Lower leg skin (tissue), 4 donors: ENCODE results near the gene PDHA2. TPM values are rescaled to one million over a fixed set of nuclear protein-coding genes. Genes with fewer than 3 reads are reported as not detected.
"Not testable (repeated sequence)": the region's sequence is repeated elsewhere in the genome, so short reads cannot be mapped to it uniquely, and the experiment has no call there.

Experiments used
- DNase-seq, 2 donors: peaks; one replicate each; pipeline ENCODE4 v3.0.0-alpha.2; 2019; ENCODE audit warnings: low spot score in 2 of 2
- H3K4me3 ChIP-seq: fragments of 200-600 bp; sonication (generic); 2 replicates; pipeline ENCODE4 v1.5.1; 2017; ENCODE audit warnings: mild to moderate bottlenecking, low read depth; ENCODE audit not compliant: poor library complexity, severe bottlenecking
- POLR2A ChIP-seq, 2 donors: fragments of 450-650 bp; IDR thresholded peaks; one replicate each; pipeline ENCODE4 v1.6.1; 2016 to 2017; ENCODE audit warnings: antibody characterized with exemption in 2 of 2, mild to moderate bottlenecking in 1 of 2, moderate library complexity in 1 of 2
- WGBS, 2 donors: methylation state at CpG; one replicate each; pipeline ENCODE4 v1.1.5; 2018; 5-methylcytosine and 5-hydroxymethylcytosine counted together
- intact Hi-C: fragments of 100-400 bp; cut with DNase I; formaldehyde crosslinking; loops from one replicate; pipeline ENCODE4 v1.15.0; 2023; ENCODE audit warnings: low total_unique reads
- total RNA-seq, 4 donors: library from RNA; depleted of rRNA; stranded (reverse); fragments of >200 nt; gene quantifications; one replicate each; pipeline ENCODE4 v1.1.0, GENCODE V29; 2016
- TF ChIP-seq, protein P1 (sequence below), 3 donors: fragments of 450-650 bp; IDR thresholded peaks; one replicate each; pipeline ENCODE4 v1.5.1; 2016; ENCODE audit warnings: antibody characterized with exemption in 3 of 3, mild to moderate bottlenecking in 3 of 3, moderate library complexity in 2 of 3

PDHA2 gene
- total RNA-seq, 4 donors from 2014 or later = not detected

DNA sequence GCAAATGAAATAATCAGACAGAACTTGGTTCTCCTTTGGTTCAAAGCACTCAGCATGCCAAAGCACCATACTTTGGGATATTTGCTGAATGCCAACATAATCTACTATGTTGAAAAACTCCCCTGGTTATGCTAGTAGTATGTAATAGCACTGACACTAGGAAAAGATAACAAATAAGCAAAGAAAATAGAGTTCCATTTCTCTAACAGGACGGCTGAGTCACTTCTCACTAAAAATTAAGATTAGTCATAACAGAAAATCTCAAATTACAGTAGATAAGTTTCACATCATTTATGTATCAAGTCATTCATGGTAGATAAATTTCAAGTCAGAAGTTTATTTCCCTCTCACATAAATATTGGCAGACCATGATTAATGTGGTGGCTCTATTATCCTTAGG, 17.9 kb downstream of the PDHA2 start:
- intact Hi-C loops = no loop called here
- 69 to 71% methylated on average over 1 of the region's 1 CpG for WGBS, 2 donors
- no peak for DNase-seq
- TF ChIP-seq POLR2A (IDR thresholded peaks at IDR 0.05) = no peak
- TF ChIP-seq, protein P1, sequence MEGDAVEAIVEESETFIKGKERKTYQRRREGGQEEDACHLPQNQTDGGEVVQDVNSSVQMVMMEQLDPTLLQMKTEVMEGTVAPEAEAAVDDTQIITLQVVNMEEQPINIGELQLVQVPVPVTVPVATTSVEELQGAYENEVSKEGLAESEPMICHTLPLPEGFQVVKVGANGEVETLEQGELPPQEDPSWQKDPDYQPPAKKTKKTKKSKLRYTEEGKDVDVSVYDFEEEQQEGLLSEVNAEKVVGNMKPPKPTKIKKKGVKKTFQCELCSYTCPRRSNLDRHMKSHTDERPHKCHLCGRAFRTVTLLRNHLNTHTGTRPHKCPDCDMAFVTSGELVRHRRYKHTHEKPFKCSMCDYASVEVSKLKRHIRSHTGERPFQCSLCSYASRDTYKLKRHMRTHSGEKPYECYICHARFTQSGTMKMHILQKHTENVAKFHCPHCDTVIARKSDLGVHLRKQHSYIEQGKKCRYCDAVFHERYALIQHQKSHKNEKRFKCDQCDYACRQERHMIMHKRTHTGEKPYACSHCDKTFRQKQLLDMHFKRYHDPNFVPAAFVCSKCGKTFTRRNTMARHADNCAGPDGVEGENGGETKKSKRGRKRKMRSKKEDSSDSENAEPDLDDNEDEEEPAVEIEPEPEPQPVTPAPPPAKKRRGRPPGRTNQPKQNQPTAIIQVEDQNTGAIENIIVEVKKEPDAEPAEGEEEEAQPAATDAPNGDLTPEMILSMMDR (IDR thresholded peaks at IDR 0.05) = no peak
- no peak overlapping the region for H3K4me3 ChIP-seq

DNA sequence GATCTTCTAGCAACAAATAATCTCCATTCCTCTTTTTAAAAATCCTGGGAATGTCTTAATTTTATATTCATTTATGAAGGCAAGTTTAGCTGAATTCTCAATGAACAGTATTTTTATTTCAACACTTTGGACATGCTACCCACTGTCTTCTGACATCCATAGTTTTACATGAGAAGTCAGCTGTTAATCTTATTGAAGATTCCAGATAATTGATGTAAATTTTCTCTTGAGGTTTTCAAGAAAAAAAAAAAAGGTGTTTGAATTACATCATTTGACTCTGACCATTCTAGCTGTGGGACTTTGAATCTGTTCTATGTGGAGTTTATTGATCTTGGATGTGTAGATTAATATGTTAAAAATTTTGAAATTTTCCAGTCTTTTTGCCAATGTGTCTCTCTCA, 28.0 kb downstream of the PDHA2 start:
- DNase-seq = no peak
- TF ChIP-seq, protein P1 (IDR thresholded peaks at IDR 0.05) = no peak
- no peak for TF ChIP-seq POLR2A (IDR thresholded peaks at IDR 0.05)

DNA sequence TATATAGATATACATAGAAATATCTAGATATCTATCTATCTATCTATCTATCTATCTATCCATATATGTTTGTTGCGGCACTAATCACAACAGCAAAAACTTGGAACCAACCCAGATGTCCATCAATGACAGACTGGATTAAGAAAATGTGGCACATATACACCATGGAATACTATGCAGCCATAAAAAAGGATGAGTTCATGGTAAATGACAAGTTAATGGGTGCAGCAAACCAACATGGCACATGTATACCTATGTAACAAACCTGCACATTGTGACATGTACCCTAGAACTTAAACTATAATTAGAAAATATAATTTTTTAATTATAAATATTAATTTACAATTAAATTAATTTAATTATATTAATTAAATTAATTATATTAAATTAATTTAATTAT, 29.5 kb downstream of the PDHA2 start:
- DNase-seq, intact Hi-C loops, H3K4me3 ChIP-seq: not testable (repeated sequence)
- WGBS, 2 donors = 93 to 95% methylated on average over 1 of the region's 1 CpG

More for the DNA sequence above, 28.0 kb downstream of the PDHA2 start:
- intact Hi-C loops = no loop called here
- no peak overlapping the region for H3K4me3 ChIP-seq

DNA sequence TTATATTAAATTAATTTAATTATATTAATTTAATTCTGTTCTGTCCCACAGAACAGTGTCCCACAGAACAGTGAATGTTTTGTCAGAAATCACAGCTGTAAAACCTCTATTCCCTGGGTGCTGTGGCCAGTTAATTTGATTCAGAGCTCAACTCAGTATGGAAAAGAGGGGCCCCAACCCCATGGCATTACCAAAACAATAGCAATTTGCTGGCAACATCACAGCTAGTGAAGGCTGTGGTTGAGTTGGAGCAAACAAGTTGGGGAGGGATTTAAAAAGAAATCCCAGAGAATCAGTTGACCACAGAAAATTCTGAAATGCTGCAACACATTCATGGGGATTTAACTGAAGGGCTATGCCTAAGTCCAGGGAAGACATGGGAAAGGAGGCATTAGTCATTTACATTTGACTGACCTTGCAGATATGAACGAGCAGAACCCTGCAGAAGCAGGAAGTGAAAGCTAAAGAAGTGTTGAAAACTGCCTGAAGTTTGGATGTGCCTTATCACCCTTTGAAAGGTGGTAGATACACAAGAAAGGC, 30.1 kb downstream of the PDHA2 start:
- TF ChIP-seq, protein P1 (IDR thresholded peaks at IDR 0.05) = no peak
- TF ChIP-seq POLR2A (IDR thresholded peaks at IDR 0.05) = no peak
- DNase-seq = no peak
- intact Hi-C loops = no loop called here
- H3K4me3 ChIP-seq = no peak overlapping the region
- WGBS, 2 donors = 40 to 42% methylated on average over 1 of the region's 1 CpG

DNA sequence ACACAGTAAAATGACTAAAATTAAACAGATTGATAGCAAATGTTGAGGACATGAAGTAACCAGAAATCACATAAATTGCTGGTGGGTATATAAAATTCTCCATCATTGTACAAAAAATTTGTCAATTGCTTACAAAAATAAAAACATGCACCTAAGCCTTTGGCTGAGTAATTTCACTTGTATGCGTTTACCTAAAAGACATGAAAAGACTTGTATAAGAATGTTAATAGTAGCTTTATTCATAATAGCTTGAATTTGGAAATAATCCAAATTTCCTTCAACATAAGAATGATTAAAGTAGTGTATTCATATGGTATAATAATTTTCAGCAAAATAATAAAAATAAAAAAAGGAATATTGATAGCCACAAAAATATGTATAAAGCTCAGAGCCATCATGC, 37.7 kb downstream of the PDHA2 start:
- intact Hi-C loops = no loop called here
- TF ChIP-seq, protein P1 (IDR thresholded peaks at IDR 0.05) = no peak
- TF ChIP-seq POLR2A (IDR thresholded peaks at IDR 0.05) = no peak
- no peak overlapping the region for H3K4me3 ChIP-seq
- DNase-seq = no peak
- 61% methylated on average over 1 of the region's 1 CpG for WGBS, 2 donors

DNA sequence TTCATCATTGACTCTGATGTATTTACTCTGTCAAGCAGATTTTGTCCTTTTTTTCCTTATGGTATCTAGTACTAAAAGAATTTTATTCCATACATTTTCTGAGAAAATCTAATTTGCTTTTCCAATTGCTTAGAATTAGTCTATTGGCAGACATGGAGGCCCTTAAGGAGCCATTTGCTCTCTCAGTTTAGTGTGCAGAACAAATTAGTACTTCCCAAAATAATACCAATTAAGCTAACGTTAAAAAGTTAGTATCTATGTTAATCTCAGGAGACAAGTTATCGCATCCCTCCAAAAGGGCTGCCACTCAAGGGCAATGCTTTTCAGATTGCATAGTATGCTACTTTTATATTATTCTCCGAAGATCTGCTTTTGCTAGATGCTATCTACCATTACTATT, 47.7 kb downstream of the PDHA2 start:
- DNase-seq = no peak
- WGBS, 2 donors = 88 to 89% methylated on average over 3 of the region's 3 CpGs
- intact Hi-C loops = no loop called here
- TF ChIP-seq, protein P1 (IDR thresholded peaks at IDR 0.05) = no peak
- no peak for TF ChIP-seq POLR2A (IDR thresholded peaks at IDR 0.05)
- H3K4me3 ChIP-seq = no peak overlapping the region
